ENCODE measurements around the gene BRCA2. TPM values are rescaled to one million over a fixed set of nuclear protein-coding genes. Genes with fewer than 3 reads are reported as not detected.

The BRCA2 gene
- total and polyA plus RNA-seq, 9 of the 15 experiments (the other 6 are each of a cell fraction or from before 2014, with no cell fraction given): 4.1 to 17.3 (median 5.8) TPM

- TF ChIP-seq, protein P1, sequence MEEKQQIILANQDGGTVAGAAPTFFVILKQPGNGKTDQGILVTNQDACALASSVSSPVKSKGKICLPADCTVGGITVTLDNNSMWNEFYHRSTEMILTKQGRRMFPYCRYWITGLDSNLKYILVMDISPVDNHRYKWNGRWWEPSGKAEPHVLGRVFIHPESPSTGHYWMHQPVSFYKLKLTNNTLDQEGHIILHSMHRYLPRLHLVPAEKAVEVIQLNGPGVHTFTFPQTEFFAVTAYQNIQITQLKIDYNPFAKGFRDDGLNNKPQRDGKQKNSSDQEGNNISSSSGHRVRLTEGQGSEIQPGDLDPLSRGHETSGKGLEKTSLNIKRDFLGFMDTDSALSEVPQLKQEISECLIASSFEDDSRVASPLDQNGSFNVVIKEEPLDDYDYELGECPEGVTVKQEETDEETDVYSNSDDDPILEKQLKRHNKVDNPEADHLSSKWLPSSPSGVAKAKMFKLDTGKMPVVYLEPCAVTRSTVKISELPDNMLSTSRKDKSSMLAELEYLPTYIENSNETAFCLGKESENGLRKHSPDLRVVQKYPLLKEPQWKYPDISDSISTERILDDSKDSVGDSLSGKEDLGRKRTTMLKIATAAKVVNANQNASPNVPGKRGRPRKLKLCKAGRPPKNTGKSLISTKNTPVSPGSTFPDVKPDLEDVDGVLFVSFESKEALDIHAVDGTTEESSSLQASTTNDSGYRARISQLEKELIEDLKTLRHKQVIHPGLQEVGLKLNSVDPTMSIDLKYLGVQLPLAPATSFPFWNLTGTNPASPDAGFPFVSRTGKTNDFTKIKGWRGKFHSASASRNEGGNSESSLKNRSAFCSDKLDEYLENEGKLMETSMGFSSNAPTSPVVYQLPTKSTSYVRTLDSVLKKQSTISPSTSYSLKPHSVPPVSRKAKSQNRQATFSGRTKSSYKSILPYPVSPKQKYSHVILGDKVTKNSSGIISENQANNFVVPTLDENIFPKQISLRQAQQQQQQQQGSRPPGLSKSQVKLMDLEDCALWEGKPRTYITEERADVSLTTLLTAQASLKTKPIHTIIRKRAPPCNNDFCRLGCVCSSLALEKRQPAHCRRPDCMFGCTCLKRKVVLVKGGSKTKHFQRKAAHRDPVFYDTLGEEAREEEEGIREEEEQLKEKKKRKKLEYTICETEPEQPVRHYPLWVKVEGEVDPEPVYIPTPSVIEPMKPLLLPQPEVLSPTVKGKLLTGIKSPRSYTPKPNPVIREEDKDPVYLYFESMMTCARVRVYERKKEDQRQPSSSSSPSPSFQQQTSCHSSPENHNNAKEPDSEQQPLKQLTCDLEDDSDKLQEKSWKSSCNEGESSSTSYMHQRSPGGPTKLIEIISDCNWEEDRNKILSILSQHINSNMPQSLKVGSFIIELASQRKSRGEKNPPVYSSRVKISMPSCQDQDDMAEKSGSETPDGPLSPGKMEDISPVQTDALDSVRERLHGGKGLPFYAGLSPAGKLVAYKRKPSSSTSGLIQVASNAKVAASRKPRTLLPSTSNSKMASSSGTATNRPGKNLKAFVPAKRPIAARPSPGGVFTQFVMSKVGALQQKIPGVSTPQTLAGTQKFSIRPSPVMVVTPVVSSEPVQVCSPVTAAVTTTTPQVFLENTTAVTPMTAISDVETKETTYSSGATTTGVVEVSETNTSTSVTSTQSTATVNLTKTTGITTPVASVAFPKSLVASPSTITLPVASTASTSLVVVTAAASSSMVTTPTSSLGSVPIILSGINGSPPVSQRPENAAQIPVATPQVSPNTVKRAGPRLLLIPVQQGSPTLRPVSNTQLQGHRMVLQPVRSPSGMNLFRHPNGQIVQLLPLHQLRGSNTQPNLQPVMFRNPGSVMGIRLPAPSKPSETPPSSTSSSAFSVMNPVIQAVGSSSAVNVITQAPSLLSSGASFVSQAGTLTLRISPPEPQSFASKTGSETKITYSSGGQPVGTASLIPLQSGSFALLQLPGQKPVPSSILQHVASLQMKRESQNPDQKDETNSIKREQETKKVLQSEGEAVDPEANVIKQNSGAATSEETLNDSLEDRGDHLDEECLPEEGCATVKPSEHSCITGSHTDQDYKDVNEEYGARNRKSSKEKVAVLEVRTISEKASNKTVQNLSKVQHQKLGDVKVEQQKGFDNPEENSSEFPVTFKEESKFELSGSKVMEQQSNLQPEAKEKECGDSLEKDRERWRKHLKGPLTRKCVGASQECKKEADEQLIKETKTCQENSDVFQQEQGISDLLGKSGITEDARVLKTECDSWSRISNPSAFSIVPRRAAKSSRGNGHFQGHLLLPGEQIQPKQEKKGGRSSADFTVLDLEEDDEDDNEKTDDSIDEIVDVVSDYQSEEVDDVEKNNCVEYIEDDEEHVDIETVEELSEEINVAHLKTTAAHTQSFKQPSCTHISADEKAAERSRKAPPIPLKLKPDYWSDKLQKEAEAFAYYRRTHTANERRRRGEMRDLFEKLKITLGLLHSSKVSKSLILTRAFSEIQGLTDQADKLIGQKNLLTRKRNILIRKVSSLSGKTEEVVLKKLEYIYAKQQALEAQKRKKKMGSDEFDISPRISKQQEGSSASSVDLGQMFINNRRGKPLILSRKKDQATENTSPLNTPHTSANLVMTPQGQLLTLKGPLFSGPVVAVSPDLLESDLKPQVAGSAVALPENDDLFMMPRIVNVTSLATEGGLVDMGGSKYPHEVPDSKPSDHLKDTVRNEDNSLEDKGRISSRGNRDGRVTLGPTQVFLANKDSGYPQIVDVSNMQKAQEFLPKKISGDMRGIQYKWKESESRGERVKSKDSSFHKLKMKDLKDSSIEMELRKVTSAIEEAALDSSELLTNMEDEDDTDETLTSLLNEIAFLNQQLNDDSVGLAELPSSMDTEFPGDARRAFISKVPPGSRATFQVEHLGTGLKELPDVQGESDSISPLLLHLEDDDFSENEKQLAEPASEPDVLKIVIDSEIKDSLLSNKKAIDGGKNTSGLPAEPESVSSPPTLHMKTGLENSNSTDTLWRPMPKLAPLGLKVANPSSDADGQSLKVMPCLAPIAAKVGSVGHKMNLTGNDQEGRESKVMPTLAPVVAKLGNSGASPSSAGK (IDR thresholded peaks at IDR 0.05): no peak
- TF ChIP-seq TCF3 (CRISPR knock-in tag; IDR thresholded peaks at IDR 0.05) (peak; percentile 45), CHCHD3 (CRISPR knock-in tag; IDR thresholded peaks at IDR 0.05) (no peak), NONO (IDR thresholded peaks at IDR 0.05; ENCODE audit: low read depth in 2 of 2, low read length in 1 of 2) (no peak), NR2C1 (IDR thresholded peaks at IDR 0.05) (no peak), NR2C1 (tag; IDR thresholded peaks at IDR 0.05) (no peak), ZFX (CRISPR knock-in tag; IDR thresholded peaks at IDR 0.05) (no peak), LARP7 (IDR thresholded peaks at IDR 0.05) (no peak)
- TF ChIP-seq, protein P2, sequence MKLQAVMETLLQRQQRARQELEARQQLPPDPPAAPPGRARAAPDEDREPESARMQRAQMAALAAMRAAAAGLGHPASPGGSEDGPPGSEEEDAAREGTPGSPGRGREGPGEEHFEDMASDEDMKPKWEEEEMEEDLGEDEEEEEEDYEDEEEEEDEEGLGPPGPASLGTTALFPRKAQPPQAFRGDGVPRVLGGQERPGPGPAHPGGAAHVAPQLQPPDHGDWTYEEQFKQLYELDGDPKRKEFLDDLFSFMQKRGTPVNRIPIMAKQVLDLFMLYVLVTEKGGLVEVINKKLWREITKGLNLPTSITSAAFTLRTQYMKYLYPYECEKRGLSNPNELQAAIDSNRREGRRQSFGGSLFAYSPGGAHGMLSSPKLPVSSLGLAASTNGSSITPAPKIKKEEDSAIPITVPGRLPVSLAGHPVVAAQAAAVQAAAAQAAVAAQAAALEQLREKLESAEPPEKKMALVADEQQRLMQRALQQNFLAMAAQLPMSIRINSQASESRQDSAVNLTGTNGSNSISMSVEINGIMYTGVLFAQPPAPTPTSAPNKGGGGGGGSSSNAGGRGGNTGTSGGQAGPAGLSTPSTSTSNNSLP (IDR thresholded peaks at IDR 0.05; ENCODE audit: borderline replicate concordance, low read depth, low read length): no peak
- TF ChIP-seq, protein P3, sequence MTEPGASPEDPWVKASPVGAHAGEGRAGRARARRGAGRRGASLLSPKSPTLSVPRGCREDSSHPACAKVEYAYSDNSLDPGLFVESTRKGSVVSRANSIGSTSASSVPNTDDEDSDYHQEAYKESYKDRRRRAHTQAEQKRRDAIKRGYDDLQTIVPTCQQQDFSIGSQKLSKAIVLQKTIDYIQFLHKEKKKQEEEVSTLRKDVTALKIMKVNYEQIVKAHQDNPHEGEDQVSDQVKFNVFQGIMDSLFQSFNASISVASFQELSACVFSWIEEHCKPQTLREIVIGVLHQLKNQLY (CRISPR knock-in tag; conservative IDR thresholded peaks at IDR 0.05): no peak
- TF ChIP-seq, protein P4, sequence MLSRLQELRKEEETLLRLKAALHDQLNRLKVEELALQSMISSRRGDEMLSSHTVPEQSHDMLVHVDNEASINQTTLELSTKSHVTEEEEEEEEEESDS (CRISPR knock-in tag; IDR thresholded peaks at IDR 0.05): no peak
- TF ChIP-seq, protein P5, sequence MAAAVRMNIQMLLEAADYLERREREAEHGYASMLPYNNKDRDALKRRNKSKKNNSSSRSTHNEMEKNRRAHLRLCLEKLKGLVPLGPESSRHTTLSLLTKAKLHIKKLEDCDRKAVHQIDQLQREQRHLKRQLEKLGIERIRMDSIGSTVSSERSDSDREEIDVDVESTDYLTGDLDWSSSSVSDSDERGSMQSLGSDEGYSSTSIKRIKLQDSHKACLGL (CRISPR knock-in tag; IDR thresholded peaks at IDR 0.05; ENCODE audit: borderline replicate concordance, poor library complexity, severe bottlenecking): no peak
- TF ChIP-seq, protein P6, sequence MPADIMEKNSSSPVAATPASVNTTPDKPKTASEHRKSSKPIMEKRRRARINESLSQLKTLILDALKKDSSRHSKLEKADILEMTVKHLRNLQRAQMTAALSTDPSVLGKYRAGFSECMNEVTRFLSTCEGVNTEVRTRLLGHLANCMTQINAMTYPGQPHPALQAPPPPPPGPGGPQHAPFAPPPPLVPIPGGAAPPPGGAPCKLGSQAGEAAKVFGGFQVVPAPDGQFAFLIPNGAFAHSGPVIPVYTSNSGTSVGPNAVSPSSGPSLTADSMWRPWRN (IDR thresholded peaks at IDR 0.05; ENCODE audit: low read depth): no peak
These were observed 108.3 kb downstream of the BRCA2 start (continued) for GRCh38 chr13:32423592-32423991.
